A204.1 (cell line): ENCODE results near the gene NFKBIE.

Experiments used
- FAIRE-seq: peaks from 2 replicates; lab custom pipeline; 2012; peaks lifted over from hg19 to GRCh38; lab: Jason Lieb, UNC

The NFKBIE gene

GRCh38 chr6:44297063-44298038 lies 32.0 kb upstream of the NFKBIE start:
- no peak for FAIRE-seq

- FAIRE-seq = no peak
Measured at GRCh38 chr6:44294832-44295791, 29.8 kb upstream of the NFKBIE start.

- FAIRE-seq = no peak
Measured at GRCh38 chr6:44292661-44293365, 27.5 kb upstream of the NFKBIE start.

GRCh38 chr6:44291841-44292240 lies 26.5 kb upstream of the NFKBIE start:
- no peak for FAIRE-seq

- FAIRE-seq = no peak
Measured at GRCh38 chr6:44289726-44290260, 24.4 kb upstream of the NFKBIE start.

DNA sequence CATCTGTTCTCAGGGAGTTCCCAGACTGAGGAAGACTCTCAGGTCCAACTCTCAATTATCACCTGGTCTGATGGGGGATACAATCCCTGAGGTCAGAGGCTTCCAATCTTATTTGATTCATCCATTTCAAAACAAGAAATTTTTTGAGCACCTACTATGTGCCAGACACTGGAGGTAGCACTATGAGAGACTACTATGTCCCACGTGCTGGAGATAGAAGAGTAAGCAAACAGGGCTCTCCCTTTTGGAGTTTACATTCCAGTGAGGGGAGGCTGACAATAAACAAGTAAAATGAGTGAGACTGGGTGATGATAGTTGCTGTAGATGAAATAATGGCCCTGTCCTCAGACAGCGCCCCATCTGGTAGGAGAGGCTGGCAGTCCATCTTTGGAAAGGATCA lies 21.4 kb upstream of the NFKBIE start:
- no peak for FAIRE-seq

DNA sequence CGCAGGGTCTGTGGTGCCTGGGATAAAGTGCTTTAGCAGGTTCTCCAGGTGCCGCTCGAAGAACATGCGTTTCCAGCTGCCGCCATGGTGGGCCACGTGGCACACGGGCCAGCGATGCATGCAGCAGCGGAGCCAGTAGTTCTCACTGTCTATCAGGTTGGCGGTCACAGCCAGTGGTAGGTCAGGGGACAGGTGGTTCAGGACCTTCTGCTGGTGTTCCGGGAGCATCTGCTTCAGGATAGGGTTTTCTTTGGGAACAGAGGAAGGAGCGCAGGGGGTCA lies 20.9 kb upstream of the NFKBIE start:
- FAIRE-seq = no peak

DNA sequence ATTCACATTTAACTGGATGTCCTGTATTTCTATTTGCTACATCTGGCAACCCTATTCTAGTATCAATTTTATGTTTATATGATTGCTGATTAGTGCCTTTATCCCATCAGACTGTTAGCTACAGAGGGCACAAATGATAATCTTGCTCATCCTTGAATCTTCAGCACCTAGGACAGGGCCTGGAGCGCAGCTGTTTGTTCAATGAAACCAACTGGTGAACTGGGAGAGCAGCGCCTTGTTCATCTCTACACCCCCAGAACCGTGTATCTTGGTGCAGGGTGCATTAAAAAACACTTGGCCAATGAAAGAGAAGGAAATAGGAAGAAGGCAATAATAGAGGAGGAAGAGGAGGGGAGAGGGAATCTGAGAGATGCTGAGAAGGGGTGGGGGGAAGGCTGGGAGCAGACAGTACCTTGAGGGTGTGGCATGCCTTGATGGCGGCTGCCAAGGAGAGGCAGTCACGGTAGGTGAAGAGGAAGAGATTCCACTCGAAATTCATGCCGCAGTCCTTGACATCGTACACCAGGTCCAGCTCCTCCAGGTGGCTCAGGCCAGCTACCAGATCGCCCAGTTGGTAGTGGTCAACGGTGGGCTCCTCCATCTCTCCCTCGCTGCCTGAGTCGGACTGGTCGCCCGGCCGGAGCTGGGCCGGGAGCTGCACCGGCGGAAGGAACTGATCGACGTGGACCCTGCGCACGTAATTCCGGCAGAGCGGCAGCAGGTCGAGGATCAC lies 20.4 kb upstream of the NFKBIE start:
- FAIRE-seq = no peak

DNA sequence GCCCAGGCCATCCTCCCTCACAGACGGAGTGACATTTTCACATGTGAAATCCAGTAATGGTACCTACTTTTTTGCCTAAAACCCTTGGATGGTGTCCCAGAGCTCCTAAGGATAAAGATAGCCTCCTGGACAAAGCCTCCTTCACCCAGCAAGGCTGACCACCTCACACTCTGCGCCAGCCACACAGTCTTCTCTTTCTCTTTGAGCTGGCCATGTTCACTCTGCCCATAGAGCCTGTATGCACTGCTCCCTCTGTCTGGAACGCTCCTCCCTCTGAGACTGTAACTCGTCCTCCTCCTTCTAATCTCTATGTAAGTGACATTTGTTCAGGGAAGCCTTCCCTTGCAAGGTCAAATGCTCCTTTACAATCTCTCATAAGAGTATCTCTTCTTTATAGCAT lies 19.5 kb upstream of the NFKBIE start:
- no peak for FAIRE-seq

- FAIRE-seq = no peak
Measured at GRCh38 chr6:44284121-44284520, 18.8 kb upstream of the NFKBIE start.

DNA sequence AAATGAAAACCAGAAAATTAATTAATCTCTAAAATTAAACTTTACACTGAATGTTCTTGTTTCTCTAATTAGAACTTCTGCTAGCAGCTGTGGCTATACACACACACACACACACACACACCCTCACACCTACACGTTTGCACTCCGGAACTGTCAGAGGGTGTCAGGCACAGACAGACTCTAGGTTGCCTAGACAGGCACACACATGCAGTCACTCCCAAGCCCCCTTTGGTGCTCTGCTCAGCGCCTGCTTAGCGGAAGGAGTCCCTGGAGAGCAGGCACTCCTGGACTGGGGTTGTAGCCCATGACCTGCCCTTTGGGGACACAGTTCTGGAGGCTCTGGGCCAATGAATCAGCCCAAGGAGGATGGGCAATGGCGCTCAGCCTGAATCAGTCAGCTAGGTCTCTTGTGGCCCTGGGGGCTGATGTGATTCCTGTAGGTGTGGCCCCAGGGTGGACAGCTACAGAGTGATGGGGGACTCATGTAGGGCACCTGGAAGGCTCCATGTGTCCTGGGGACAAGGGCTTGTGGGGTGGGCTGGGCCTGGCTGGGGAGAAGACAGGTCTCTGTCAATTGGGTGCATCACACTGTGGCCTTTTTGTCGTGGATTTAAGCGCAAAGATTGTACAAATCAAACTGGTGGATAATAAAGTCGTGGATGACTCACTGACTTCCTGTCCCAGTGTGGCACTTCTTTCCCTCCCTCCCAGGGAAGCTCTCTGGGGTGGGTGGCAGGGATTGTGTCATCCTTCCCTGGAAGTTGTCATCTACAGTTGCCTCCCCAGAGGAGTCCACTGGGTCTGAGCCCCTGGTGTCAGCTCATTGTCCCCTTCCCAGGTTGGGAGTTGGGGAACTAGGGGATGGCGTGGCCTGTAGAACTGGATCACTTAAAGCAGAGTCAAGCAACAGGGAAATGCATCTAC lies 13.7 kb upstream of the NFKBIE start:
- no peak for FAIRE-seq

DNA sequence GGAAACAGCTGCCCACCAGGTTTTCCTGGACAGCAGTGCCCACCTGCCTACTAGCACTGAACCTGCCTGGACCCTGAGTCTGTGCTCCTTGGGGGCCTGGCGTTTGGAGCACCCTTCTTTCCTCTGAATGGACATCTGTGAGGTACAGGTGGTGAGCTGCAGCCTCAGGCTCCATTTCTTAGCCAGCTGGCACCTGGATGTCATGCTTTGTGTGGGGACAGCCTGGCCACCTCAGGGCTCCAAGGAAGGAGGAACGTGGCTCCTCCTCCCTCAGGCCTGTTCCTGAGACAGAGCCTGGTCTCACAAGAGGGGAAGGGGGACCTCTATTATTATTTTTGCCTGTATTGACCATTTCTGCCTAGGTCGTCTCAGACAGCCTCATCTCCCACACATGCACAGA lies 13.0 kb upstream of the NFKBIE start:
- FAIRE-seq = no peak

GRCh38 chr6:44277763-44278162 lies 12.4 kb upstream of the NFKBIE start:
- no peak for FAIRE-seq

DNA sequence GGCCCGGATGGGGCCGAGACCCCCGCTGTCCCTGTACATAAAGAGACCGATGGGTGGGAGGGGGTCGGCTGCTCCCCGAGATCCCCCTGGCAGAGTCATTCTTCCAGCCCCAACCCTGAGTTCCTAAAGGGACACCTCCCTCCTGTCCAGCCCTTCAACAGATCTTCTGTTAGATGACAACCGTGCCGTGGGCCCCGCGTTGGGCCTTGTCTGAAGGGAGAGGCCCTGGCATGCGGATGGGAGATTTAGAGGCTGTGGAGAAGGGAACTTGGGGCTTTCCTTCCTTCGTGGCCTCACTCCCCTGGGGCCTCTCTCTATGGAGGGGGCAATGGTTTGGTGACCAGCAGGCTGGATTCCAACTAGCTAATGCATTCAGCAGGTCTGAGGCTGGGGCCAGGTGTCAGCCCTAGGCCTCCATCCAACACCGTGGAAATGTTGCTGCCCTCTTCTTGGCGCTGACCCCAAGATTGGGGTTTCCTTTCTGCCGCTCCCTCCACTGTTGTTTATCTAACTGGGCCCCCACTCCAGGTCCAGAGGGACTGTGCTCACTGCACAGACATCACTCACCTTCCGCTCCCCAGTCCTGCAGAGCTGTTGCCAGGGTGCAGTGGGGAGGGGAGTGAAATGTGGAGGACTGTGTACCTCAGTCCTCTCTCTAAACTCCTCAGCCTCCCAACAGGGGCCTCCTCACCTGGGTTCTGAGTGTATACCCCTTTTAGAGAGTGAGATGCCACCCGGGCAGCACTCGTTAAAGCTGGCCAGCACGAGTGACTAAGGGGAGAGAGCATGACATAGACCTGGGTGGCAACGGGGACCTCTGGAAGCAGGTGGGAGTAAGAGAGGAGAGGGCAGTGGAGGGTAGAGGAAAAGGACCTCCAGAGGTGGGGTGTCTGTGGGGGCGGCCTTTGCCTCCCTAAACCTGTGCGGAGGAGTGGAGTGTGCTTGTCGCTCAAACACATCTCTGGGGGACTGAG lies 11.6 kb upstream of the NFKBIE start:
- FAIRE-seq = no peak

DNA sequence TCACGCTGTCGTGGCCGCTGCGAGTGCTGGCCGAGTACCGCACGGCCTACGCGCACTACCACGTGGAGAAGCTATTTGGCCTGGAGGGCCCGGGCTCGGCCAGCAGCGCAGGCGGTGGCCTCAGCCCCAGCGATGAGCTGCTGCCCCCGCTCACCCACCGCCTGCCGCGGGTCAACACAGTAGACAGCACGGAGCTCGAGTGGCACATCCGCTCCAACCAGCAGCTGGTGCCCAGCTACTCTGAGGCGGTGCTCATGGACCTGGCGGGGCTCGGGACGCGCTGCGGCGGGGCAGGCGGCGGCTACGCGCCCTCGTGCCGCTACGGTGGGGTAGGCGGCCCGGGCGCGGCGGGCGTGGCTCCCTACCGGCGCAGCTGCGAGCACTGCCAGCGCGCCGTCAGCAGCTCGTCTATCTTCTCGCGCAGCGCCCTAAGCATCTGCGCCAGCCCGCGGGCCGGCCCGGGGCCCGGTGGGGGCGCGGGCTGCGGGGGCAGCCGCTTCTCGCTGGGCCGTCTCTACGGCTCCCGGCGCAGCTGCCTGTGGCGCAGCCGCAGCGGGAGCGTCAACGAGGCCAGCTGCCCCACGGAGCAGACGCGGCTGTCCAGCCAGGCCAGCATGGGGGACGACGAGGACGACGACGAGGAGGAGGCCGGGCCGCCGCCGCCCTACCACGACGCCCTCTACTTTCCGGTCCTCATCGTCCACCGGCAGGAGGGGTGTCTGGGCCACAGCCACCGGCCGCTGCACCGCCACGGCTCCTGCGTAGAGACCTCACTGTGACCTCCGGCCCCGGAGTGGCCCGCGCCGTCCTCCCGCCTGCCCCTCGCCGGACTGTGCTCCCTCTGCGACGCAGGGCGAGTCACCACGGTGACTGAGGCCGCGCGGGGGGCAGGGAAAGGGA lies 10.6 kb upstream of the NFKBIE start:
- no peak for FAIRE-seq

- no peak for FAIRE-seq
Measured at GRCh38 chr6:44275271-44275748, 10.0 kb upstream of the NFKBIE start.

- no peak for FAIRE-seq
Measured at GRCh38 chr6:44273617-44274016, 8.3 kb upstream of the NFKBIE start.

GRCh38 chr6:44272999-44273566 lies 7.7 kb upstream of the NFKBIE start:
- FAIRE-seq = no peak
